Activated gamma-delta T cell treated with anti-CD3 and anti-CD28 coated beads, Interleukin-2, amount 50 U/mL, for 16 hours (primary cell): ENCODE data around the gene DGLUCY.
"Not testable (repeated sequence)": the region's sequence is repeated elsewhere in the genome, so short reads cannot be mapped to it uniquely, and the experiment has no call there.

ENCODE experiments used
- DNase-seq: peaks from one replicate; pipeline ENCODE4 v3.0.0-alpha.2; 2020; ENCODE audit warnings: low read depth

The DGLUCY gene, protein sequence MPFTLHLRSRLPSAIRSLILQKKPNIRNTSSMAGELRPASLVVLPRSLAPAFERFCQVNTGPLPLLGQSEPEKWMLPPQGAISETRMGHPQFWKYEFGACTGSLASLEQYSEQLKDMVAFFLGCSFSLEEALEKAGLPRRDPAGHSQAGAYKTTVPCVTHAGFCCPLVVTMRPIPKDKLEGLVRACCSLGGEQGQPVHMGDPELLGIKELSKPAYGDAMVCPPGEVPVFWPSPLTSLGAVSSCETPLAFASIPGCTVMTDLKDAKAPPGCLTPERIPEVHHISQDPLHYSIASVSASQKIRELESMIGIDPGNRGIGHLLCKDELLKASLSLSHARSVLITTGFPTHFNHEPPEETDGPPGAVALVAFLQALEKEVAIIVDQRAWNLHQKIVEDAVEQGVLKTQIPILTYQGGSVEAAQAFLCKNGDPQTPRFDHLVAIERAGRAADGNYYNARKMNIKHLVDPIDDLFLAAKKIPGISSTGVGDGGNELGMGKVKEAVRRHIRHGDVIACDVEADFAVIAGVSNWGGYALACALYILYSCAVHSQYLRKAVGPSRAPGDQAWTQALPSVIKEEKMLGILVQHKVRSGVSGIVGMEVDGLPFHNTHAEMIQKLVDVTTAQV

DNA sequence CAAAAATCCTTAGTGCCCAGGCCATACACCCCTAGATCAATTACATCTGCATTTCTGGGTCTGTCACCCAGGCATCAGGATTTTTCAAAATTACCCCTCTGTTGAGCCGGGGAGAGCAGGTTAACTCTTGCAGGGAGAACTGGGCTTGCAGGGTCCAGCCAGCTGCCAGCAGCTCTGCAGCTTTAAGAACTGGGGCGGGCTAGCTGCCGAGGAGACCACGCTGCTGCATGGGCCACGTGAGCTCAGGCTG lies at the start of gene DGLUCY:
TSS of gene DGLUCY (plus strand) at position 245 of the 250 bp plus-strand sequence. CDS start 46,222 bp downstream, outside the sequence.
- no peak for DNase-seq

DNA sequence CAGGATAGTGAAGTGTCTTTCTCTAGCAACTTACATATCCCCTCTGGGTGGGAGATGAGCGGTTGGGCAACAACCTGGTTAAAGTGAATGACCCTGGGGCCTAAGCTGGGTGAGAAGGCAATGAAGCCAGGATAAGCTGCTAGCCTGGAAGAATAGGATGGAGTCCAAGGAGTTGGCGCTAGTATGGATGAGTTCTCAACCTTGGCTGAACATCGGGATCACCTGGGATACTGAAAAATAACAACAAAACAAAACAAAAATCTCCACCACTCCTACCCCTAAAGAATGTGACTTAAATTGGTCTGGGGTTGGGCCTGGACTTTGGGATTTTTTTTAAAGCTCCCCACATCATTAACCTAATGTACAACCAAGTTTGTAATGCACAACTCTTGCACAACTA lies 48.6 kb upstream of the DGLUCY start:
- no peak for DNase-seq

DNA sequence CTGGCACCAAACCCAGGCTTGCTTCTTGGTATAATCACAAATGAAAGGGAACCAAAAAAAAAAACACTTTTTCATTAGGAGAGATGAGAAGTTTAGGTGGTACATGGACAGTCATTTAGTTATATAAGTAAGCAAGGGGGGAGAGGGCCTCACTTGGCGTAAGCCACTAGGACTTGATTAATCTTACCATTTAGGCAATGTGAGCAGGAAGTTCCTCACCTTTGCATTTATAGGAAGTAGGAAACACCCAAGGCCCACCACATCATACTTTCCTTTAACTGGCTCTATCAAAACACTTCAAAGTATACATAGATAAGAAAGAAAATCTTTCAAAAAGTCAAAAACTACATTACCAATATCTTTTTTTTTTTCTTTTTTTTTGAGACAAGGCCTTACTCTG lies 46.7 kb upstream of the DGLUCY start:
- DNase-seq = no peak

DNA sequence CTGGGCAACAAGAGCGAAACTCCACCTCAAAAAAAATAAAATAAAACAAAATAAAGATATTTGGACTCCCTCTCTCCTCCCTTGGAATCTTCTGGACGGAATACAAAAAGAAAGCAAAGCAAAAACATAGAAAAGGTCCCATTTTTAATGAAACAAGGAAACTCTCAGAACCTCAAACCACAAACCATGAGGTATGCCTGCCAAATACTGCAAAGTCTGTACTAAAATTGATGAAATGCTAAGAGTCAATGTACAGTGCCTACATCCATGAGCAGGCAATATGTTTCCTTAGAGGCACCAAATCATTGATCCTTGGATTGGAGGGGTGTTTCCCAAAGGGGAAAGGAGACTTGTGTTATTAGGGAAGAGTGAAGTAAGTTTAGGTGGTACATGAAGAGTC lies 45.2 kb upstream of the DGLUCY start:
- DNase-seq = no peak

DNA sequence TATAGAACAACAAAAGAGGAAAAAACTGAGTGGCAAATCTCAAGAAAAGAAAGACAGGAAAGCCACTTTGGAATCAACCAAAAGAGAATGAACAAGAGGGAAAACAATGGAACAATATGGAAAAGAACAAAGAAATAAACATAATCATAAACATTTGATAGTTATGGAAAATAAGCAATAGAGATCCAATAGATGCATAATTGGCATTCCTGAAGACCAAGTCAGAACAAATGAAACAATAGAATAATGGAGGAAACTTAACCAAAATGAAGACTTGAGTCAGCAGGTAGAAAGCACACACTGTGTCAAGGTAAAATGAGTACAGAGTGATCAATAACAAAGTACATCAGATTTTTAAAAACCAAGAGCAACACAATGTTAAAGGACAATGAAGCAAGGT lies 43.3 kb upstream of the DGLUCY start:
- DNase-seq = no peak

DNA sequence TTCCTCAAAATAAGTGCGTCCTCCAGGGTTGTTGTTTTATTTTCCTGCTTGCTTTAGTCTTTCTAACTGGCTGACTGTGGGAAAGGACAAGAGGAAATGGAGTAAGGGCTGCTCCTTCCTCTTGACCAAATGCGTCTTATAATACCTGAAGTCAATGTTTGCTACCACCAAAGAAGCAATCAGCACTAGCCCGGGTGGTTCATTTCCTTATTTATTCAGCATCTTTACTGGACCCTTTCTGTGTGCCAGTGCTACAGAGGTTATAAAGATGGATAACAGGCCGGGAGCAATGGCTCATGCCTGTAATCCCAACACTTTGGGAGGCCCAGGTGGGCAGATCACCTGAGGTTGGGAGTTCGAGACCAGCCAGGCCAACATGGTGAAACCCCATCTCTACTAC lies 38.3 kb upstream of the DGLUCY start:
- no peak for DNase-seq

DNA sequence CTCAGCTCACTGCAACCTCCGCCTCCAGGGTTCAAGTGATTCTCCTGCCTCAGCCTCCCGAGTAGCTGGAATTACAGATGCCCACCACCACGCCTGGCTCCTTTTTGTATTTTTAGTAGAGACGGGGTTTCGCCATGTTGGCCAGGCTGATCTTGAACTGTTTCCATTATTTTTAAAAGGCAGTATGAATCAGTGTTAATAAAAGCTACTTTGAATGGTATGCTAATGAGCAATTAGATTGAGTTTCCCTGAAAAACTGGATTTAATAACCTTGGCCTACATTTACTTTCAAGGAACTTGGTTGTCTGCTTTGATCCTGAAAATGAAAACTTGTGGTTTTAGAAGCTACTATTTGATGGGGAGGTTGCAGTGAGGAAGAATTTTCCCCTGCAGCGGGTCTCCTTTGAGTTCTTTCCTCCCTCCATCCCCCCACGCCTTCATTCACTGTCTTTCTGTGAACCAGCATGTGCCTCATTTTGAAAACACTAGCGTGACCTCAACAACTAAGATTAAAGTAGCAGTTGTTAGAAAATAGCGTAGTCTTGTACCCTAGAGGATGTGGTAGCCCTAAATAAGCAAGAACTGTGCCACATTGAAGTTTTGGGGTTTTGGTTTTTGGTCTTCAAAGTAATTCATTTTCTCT lies 35.7 kb upstream of the DGLUCY start:
- peak; percentile 20 for DNase-seq

DNA sequence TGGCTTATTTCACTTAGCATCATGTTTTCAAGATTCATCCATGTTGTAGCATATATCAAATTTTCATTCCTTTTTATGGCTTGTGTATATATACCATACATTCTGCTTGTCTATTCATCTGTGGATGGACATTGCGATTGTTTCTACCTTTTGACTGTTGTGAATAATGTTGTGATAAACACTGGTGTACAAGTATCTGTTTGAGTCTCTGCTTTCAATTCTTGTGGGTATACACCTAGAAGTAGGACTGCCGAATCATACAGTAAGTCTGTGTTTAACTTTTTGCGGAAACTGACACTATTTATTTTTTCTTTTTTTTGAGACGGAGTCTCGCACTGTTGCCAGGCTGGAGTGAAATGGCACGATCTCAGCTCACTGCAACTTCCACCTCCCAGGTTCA lies 33.8 kb upstream of the DGLUCY start:
- no peak for DNase-seq

DNA sequence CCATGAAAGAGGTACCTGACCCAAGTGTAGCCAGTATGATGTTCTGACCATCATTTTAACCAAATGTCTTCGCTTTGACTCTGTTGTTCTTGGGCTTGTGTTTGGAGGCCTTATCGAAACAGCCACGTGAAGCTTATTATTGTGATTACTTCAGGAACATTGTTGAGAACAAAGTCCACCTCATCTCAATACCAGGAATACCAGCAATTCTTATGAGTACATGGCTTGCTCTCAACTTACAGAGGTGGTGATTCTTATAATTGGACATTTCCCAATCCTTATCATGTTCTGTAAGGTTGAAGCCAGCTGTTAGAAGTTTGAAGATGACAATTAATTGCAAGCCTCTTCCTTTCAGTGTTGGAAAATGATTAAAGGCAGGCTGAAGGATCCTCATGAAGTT lies 31.6 kb upstream of the DGLUCY start:
- no peak for DNase-seq

DNA sequence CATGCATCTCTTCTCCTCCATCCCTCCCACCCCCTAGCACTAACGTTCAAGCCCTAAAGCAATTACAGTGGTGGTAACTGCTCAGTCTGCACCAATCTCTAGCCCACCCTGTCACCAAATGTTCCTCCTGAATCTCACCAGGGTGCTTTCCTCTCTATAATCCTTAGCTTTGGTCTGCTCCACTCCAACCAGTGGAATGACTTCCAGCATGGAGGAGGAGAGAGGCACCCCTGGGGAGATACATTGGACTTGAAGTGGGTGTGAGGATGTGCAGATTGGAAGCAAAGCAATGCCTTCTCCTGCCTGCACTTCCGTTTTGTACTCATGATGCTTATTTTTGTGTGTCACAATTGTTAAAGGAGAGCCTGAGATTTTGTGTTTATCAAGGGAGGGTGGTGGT lies 29.4 kb upstream of the DGLUCY start:
- DNase-seq = no peak

DNA sequence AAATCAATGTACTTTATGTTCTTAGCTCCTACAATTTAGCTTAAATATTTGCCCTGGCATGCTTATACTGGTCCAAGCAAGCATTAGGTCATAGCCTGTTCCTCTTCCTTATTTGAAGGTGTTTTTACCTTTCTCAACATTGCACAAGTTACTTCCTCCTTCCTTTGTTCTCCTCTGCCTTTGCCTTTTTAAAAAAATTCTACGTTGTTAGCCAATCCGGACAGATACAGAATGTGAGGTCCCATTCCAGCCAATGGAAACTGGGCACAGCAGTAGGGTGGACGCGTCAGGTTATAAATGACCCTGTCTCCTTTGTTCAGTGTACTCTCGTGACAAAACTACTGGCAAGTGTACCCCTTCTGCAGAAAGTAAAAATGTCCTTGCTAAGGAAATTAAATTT lies 26.4 kb upstream of the DGLUCY start:
- DNase-seq = not testable (repeated sequence)

DNA sequence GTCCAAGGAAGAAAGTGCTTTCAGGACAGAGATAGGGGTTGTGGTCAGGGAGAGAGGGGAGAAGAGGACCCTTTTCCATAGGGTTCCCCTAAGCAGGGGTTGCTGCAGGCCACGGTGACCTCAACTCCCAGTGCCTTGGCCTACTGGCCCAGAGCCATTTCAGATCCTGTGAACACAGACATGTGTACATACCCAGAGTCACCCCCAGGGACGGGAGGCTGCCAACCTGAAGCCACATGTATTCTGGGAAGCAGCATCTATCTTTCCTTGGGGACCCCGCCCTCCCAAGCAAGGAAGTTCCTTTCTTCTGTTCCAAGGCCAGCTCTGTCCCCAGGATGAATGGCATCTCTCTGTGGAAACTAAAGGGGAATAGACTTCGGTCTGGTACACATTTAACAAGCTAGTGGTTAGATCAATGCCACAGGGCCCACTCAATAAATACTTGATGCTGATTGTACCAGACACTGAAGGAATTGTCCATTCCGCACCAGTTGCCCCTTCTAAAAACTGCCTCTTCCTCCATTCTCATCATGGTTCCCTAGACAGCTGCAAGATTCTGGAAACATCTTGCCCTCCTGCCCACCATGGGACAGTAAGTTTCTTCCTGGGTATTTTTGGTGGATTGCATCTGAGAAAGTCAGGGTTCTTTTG lies 25.2 kb upstream of the DGLUCY start:
- no peak for DNase-seq

DNA sequence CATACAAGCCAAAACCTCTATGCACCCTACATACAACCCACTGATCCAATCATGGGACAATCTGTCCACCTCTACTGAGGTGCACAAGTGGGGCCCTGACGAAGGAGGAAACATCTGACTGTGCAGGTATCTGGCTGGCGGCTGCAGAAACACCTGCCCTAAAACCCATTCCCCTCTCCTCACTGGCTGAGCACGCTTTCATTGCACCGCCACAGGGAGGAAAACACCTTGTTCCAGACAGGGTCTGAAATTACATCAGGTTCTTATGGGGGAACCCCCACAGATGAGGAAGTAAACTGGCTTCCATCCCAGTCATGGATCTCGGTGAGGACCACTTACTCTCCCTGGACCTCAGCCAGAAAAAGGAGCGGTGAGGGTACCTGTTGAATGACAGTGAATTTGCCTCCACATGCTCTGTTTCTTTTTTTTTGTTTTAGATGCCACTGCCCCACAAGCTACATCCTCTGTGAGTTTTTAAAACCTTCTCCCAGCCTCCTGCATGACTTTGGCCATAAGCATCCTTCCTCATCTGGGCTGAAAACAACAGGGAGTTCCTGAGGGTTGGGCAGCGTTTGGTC lies 23.8 kb upstream of the DGLUCY start:
- no peak for DNase-seq

DNA sequence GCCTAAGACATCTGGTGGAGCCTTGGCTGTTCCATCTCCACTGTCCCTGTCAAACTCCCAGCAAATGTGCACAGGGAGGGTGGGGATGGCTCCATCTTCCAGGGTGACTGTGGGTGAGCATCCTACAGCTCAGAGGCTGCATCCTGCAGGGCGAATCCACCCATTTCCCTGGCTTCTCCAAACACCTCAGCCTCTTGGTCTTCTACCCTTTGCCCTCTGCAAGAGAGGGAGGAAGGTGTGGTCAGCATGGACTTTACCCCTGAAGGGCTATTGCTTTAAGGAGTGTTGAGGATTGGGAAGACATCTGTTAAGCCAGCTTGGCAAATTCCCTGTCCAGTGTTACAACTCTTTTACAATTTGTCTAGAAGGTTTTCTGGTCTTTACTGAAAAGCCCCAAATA lies 23.1 kb upstream of the DGLUCY start:
- DNase-seq = no peak

DNA sequence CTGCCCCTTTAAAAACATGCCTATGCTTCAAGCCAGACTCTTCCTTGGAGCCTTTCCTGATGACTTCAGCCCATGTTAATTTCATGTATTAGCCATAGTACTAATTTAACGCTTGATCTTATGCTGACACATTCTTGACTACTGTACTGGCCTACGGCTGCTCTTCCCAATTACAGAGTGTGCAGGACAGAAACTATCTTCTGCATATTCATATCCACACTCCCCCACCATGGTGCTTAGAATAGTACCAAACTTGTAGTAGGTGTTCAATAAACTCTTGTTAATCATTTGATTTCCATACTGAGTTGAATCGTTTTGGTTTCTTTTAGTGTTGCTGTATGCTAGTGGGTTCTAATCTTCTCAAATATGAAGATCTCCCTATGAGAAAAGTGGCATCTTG lies 21.8 kb upstream of the DGLUCY start:
- no peak for DNase-seq

DNA sequence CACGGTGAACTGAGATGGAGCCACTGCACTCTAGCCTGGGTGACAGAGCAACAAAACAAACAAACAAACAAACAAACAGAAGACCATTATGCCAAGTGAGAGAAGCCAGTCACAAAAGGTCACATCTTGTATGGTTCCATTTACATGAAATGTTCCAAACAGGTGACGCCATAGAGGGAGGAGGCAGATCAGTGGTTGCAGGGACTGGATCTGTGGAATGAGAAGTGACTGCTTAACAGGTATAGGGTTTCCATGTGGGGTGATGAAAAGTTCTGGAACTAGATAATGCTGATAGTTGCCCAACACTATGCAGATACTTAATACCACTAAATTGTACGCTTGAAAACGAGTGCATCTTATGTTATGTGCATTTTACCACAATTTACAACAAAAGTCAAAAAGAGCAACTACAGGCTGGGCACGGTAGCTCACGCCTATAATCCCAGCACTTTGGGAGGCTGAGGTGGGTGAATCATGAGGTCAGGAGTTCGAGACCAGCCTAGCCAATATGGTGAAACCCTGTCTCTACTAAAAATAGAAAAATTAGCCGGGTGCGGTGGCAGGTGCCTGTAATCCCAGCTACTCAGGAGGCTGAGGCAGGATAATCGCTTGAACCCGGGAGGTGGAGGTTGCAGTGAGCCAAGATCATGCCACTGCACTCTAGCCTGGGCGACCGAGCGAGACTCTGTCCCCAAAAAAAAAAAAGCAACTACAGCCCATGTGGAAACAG lies 20.0 kb upstream of the DGLUCY start:
- not testable (repeated sequence) for DNase-seq

DNA sequence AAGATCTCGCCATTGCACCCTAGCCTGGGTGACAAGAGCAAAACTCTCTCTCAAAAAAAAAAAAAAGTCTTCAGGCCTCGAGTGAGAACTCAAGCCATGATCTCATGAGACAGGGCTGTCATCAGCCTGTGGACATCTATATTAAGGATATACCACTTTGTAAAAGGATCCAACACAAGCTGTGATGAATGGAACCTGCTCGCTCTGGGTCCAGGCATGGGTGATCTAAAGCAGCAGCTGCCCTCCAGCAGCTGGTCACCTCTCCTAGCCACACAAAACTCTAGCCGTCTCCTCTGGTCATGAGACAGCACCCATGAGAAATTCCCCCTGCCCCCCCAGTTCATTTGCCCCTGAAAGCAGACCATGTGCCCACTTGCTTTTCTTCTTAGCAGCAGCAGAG lies 19.1 kb upstream of the DGLUCY start:
- DNase-seq = no peak

DNA sequence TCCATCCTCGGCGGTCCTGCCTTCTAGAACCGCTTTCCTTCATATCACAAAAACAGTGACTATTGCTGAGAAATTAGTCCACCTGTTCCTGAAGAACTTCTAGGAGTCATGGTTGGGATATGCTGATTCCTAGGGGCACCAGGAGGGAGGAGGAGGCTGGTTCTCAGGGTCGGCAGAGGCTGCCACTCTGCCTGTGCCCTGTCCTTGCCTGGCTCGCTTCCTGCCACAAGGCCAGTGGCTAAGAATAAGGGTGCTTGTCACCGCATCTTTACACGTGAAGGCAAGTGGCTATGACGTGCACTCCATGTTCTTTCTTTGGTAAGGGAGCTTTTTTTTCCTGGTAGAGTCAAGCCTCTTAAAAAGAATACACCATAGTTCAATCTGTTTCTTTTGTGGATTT lies 18.7 kb upstream of the DGLUCY start:
- DNase-seq = no peak

DNA sequence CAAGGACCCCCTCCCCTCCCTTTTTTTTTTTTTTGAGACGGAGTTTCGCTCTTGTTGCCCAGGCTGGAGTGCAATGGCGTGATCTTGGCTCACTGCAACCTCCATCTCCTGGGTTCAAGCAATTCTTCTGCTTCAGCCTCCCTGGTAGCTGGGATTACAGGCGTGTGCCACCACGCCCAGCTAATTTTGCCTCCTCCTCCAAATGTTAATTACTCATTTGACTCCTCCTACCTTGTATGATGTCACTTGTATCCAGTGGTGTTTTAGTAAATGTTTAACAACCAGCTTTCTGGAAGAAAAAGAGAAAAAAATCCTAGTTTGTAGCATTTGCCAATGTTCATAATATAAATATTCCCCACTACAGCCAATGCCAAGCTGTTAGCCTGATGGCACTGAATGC lies 16.2 kb upstream of the DGLUCY start:
- not testable (repeated sequence) for DNase-seq

DNA sequence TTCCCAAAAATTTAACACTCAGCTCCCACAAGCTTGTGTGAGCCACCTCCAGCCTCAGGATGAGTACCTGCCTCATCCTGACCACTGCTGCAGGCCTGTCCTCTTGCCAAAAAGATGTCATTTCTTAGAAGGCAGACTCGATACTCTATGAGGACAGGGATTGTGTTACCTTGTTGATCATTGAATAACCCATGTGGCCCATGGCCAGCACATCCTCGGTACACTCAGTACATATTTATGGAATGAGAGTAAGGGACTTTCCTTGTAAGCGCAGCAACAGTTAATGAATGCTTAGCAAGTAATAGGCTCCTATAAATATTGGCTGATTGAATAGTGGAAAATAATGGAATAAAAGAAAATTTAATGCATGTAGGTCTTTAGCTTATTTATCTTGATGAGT lies 15.3 kb upstream of the DGLUCY start:
- no peak for DNase-seq

DNA sequence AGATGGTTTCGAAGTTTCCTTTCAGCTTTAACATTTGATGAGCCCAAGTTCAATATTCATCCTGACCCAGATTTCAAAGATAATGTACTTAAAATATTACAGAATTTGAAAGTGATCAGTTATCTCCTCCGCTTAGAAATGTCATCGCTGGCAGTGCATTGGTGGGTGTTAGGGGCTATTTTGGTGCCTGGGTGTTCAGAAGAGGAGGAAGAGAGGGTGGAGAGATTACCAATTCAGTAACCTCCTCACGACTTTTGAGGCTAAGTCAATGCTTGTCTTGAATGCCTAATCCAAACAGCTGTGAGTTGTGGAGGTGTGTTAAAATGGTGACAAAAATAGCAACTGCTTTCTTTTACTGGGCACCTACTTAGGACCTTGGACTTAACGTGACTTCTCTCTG lies 13.8 kb upstream of the DGLUCY start:
- DNase-seq = no peak

DNA sequence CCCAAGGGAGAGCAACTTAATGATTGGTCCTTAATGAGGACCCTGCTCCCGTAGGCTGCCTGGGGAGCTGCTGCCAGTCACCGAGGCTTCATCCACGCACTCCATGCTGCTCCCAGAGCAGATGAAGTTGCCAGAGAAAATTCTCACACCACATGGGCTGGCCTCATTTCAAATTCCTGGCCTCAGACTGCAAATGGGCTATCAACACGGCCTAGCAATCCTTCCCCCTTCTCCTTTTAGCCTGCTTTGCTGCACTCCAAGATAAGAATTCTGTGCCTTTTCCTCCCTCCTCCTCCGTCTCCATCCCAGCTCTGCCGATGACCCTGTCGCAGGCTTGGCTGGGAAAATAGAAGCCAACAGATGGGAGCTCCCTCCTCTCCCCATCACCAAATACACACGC lies 10.8 kb upstream of the DGLUCY start:
- DNase-seq = no peak
